Measurements from ENCODE around the gene MST1. TPM values are rescaled to one million over a fixed set of nuclear protein-coding genes. Genes with fewer than 3 reads are reported as not detected.
A peak's percentile ranks its signal among the peaks of the same experiment; 100 is the strongest.

The MST1 gene
- 10 to 100 TPM; 13.3 to 13.7 TPM for total RNA-seq
- 1 to 10 TPM in 1 of 3 donors, under 1 TPM in 2; 0.29 to 1.1 (median 0.74) TPM for polyA plus RNA-seq
- 1.5 to 9.2 (median 4.6) reads per million in 6 experiments for total RNA-seq

GRCh38 chr3:49689046-49689907 lies at the start of gene MST1, which contains the start of gene RNF123:
Gene MST1, minus strand, starts transcription at chr3:49689474. Its CDS starts 783 bp downstream, at chr3:49688691.
Gene RNF123, plus strand, starts transcription at chr3:49689557. Its CDS starts 1,609 bp downstream, at chr3:49691166.
- peak within 1 kb of the TSS; percentile 93 to 99 (median 98) for H3K27ac Mint-ChIP-seq
- peak within 1 kb of the TSS; percentile 92 to 98 (median 96) for H3K4me3 Mint-ChIP-seq
- peak; percentile 77 to 79 for ATAC-seq
- H3K4me1 Mint-ChIP-seq: peaks cover 16 to 53% (median 47%) of the 10 kb centered on the region in 4 donors
- H3K36me3 Mint-ChIP-seq: peaks cover 0 to 6% (median 1%) of the 10 kb centered on the region in 3 donors
- peak; percentile 86 to 97 (median 94) for DNase-seq
- no peaks in the 10 kb centered on the region for H3K27me3 Mint-ChIP-seq
- H3K9me3 Mint-ChIP-seq: no peaks in the 10 kb centered on the region
- POLR2A ChIA-PET: interaction anchor here (0.6 to 1.5 kb wide), 6 partner anchors 10 to 620 kb away, joined by 3 to 5 read pairs (median 3); no protein-coding TSS in a partner anchor

- H3K27me3 Mint-ChIP-seq: no peaks in the 10 kb centered on the region
- peaks cover 0 to 8% (median 4%) of the 10 kb centered on the region in 4 donors for H3K4me1 Mint-ChIP-seq
- no peaks in the 10 kb centered on the region for H3K9me3 Mint-ChIP-seq
- no peak overlapping the region for H3K4me3 Mint-ChIP-seq
- POLR2A ChIA-PET: no interaction called here
- DNase-seq (no peak), ATAC-seq (no peak)
- peak overlapping the region in 7 of 10 donors; percentile 7 to 77 (median 60) for H3K27ac Mint-ChIP-seq
- peaks cover 0 to 55% (median 4%) of the 10 kb centered on the region in 3 donors for H3K36me3 Mint-ChIP-seq
Observed at GRCh38 chr3:49738067-49738713, 48.9 kb upstream of the MST1 start.

GRCh38 chr3:49734752-49735151 lies 45.5 kb upstream of the MST1 start:
- peaks cover 0 to 6% (median 4%) of the 10 kb centered on the region in 4 donors for H3K4me1 Mint-ChIP-seq
- no peak overlapping the region for H3K27ac Mint-ChIP-seq
- H3K27me3 Mint-ChIP-seq: no peaks in the 10 kb centered on the region
- ATAC-seq: no peak
- POLR2A ChIA-PET: interaction anchor here (1.1 kb wide), 1 partner anchor 9 kb away, joined by 3 read pairs; no protein-coding TSS in a partner anchor
- H3K4me3 Mint-ChIP-seq: no peak overlapping the region
- H3K36me3 Mint-ChIP-seq: peaks cover 0 to 76% (median 10%) of the 10 kb centered on the region in 3 donors
- DNase-seq: no peak
- H3K9me3 Mint-ChIP-seq: no peaks in the 10 kb centered on the region

GRCh38 chr3:49733551-49733950 lies 44.3 kb upstream of the MST1 start:
- POLR2A ChIA-PET: interaction anchor here (0.6 kb wide), 1 partner anchor 1215 kb away, joined by 5 read pairs; no protein-coding TSS in a partner anchor
- Mint-ChIP-seq H3K36me3 (peaks cover 0 to 69% (median 10%) of the 10 kb centered on the region in 3 donors), H3K27me3 (no peaks in the 10 kb centered on the region), H3K4me1 (peaks cover 0 to 2% (median 1%) of the 10 kb centered on the region in 4 donors), H3K4me3 (no peak overlapping the region), H3K9me3 (no peaks in the 10 kb centered on the region), H3K27ac (no peak overlapping the region)
- ATAC-seq (no peak), DNase-seq (no peak)

DNA sequence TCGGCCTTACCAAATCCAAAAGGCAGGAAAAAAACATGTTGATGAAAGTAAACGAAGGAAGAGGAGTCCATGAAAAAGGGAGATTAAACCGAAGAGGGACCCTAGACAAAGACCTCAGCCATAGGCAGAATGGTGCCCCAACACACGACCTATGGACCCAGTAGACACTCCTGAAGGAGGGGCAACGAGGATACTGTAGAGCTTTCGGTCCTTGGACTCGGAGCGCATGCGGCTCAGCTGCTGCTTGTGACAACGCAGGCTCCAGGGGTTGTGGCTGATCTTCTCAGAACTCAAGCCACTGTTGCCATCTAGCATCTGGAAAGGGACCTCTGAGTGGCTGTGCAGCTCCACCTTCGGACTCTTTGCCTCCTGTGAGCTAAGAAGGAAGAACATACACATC lies 43.3 kb upstream of the MST1 start:
- H3K27ac Mint-ChIP-seq: peak overlapping the region in 1 of 10 donors; percentile 72
- no peaks in the 10 kb centered on the region for H3K9me3 Mint-ChIP-seq
- POLR2A ChIA-PET: interaction anchor here (1.3 kb wide), 1 partner anchor 9 kb away, joined by 3 read pairs; the partner anchor contains the start of gene GMPPB
- ATAC-seq: no peak
- H3K27me3 Mint-ChIP-seq: no peaks in the 10 kb centered on the region
- no peak for DNase-seq
- H3K36me3 Mint-ChIP-seq: peaks cover 0 to 66% (median 10%) of the 10 kb centered on the region in 3 donors
- H3K4me3 Mint-ChIP-seq: no peak overlapping the region
- H3K4me1 Mint-ChIP-seq: peaks cover 0 to 2% (median 0%) of the 10 kb centered on the region in 4 donors

GRCh38 chr3:49729966-49730609 lies 40.8 kb upstream of the MST1 start:
- no peaks in the 10 kb centered on the region for H3K9me3 Mint-ChIP-seq
- no peaks in the 10 kb centered on the region for H3K27me3 Mint-ChIP-seq
- no peak overlapping the region for H3K27ac Mint-ChIP-seq
- POLR2A ChIA-PET: interaction anchor here (0.7 kb wide), 1 partner anchor 9 kb away, joined by 4 read pairs; no protein-coding TSS in a partner anchor
- H3K4me1 Mint-ChIP-seq: peaks cover 0 to 2% (median 0%) of the 10 kb centered on the region in 4 donors
- ATAC-seq (no peak), DNase-seq (no peak)
- H3K4me3 Mint-ChIP-seq: no peak overlapping the region
- H3K36me3 Mint-ChIP-seq: peaks cover 0 to 48% (median 8%) of the 10 kb centered on the region in 3 donors

DNA sequence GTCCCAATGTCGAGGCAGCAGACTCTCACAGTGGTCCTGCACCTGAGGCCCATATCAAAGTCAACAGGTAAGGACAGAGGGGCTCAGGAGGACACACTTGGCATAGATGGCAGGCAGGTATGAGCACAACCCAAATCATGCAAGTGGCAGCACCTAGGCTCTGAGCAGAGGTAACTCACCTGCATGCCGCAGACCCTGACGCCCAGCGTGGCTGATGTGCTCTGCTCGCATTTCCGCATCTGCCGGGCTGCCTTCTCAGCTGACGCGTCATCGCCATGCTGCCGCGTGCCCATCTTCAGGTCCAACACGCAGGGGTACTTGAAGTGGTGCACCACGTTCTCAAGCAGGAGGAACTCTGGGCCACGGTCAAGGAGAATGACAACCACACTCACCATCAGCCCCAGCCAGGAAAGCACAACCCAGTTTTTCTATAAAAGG lies 38.7 kb upstream of the MST1 start:
- no peak for DNase-seq
- no peaks in the 10 kb centered on the region for H3K27me3 Mint-ChIP-seq
- POLR2A ChIA-PET: interaction anchor here (0.5 to 1.0 kb wide), 3 partner anchors 13 to 78 kb away, joined by 4 read pairs; no protein-coding TSS in a partner anchor
- H3K9me3 Mint-ChIP-seq: no peaks in the 10 kb centered on the region
- H3K27ac Mint-ChIP-seq: peak overlapping the region in 2 of 10 donors; percentile 11 to 74
- no peak overlapping the region for H3K4me3 Mint-ChIP-seq
- H3K36me3 Mint-ChIP-seq: peaks cover 0 to 36% (median 5%) of the 10 kb centered on the region in 3 donors
- H3K4me1 Mint-ChIP-seq: peaks cover 5 to 14% (median 9%) of the 10 kb centered on the region in 4 donors
- ATAC-seq: no peak

DNA sequence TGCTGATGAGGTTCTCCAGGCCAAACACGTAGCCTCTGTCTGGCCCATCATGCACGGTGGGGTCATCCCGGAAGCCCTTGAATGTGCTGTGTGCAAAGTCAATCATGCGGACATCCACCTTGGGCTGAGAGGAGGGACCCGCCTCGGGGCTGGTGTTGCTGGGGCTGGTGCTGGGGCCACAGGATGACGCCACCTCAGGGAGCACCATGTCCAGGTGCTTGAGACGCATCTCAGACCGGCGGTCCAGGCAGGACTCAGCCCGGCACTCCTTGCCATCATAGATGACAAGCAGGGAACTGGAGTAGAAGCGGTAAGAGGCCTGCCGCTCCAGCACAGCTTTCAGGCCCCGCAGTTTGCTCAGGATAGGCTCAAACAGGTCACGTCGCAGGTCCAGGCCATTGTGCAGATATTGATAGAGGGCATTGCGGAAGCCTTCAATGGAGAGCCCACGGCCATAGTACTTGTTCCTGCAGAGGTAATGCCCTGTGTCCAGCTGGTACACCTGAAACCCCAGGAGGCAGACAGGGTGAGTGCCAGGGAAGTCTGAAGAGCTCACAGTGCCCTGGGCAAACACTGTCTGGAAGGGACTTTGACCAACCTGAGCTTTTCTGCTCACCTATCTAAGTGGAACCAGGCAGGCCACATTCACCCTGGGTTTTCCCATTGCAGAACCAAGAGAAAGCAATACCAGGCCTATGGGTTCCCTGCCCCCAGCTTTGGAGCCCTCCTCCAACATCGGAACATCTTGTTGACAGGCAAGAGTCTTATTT lies 38.1 kb upstream of the MST1 start:
- H3K27ac Mint-ChIP-seq: peak overlapping the region in 2 of 10 donors; percentile 11 to 31
- no peaks in the 10 kb centered on the region for H3K27me3 Mint-ChIP-seq
- H3K4me3 Mint-ChIP-seq: no peak overlapping the region
- no peak for ATAC-seq
- DNase-seq: no peak
- H3K9me3 Mint-ChIP-seq: no peaks in the 10 kb centered on the region
- POLR2A ChIA-PET: interaction anchor here (0.5 to 1.0 kb wide), 2 partner anchors 12 to 28 kb away, joined by 4 read pairs; no protein-coding TSS in a partner anchor
- H3K4me1 Mint-ChIP-seq: peaks cover 10 to 20% (median 15%) of the 10 kb centered on the region in 4 donors
- peaks cover 0 to 30% (median 4%) of the 10 kb centered on the region in 3 donors for H3K36me3 Mint-ChIP-seq

GRCh38 chr3:49725906-49726681 lies 36.8 kb upstream of the MST1 start:
- Mint-ChIP-seq H3K4me3 (peak overlapping the region in 1 of 10 donors; percentile 41), H3K9me3 (no peaks in the 10 kb centered on the region), H3K27ac (peak overlapping the region in 6 of 10 donors; percentile 56 to 96 (median 65)), H3K4me1 (peaks cover 11 to 25% (median 21%) of the 10 kb centered on the region in 4 donors), H3K36me3 (peaks cover 0 to 20% (median under 1%) of the 10 kb centered on the region in 3 donors), H3K27me3 (no peaks in the 10 kb centered on the region)
- DNase-seq (no peak), ATAC-seq (no peak)
- POLR2A ChIA-PET: interaction anchor here (1.1 kb wide), 1 partner anchor 9 kb away, joined by 3 read pairs; no protein-coding TSS in a partner anchor

DNA sequence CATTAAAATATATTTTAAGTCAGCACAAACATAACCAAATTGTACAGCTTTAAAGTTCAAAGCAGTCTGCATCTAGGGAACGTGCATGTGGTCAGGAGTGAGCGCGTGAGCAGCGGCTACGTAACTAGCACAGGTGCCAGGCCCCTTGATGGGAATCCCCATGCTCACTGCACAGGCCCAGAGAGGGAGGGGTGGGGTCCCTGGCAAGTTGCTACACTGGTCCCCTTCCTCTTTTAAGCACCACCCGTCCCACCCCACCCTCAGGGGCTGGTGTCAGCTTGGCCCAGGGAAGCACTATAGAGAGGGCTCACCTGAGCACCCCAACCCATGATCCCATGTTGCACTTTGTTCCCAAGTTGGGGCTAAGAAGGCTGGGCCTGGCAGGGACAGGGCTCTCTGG lies 35.3 kb upstream of the MST1 start:
- ATAC-seq: peak in 1 of 2 donors; percentile 33
- Mint-ChIP-seq H3K27ac (peak overlapping the region; percentile 74 to 98 (median 96)), H3K27me3 (no peaks in the 10 kb centered on the region), H3K4me1 (peaks cover 15 to 36% (median 32%) of the 10 kb centered on the region in 4 donors), H3K9me3 (no peaks in the 10 kb centered on the region), H3K4me3 (peak overlapping the region; percentile 87 to 97 (median 93)), H3K36me3 (peaks cover 0 to 8% (median 0%) of the 10 kb centered on the region in 3 donors)
- POLR2A ChIA-PET: interaction anchor here (0.6 to 1.5 kb wide), 5 partner anchors 8 to 78 kb away, joined by 3 to 7 read pairs (median 4); partner anchors contain the start of gene INKA1
- DNase-seq: peak in 5 of 10 donors; percentile 36 to 66 (median 47)

Data from naive thymus-derived CD8-positive, alpha-beta T cell (primary cell).